Esophagus squamous epithelium (tissue), 4 donors: ENCODE results near the gene VWA3A.

Source experiments
- CTCF ChIP-seq, 6 experiments: fragments of 450-650 bp in 4 of 6; fragments of 200-600 bp in 2 of 6; sonication (generic) in 2 of 6; IDR thresholded peaks; one replicate each; pipeline ENCODE4 v1.5.1; 2016 to 2019; ENCODE audit warnings: antibody characterized with exemption in 6 of 6, mild to moderate bottlenecking in 4 of 6, moderate library complexity in 4 of 6
- POLR2A ChIP-seq, 4 donors: fragments of 450-650 bp; IDR thresholded peaks; one replicate each; pipeline ENCODE4 v1.6.1; 2017; ENCODE audit warnings: antibody characterized with exemption in 4 of 4, mild to moderate bottlenecking in 4 of 4, moderate library complexity in 3 of 4

GRCh38 chr16:22093331-22093730, 990 bp downstream of the VWA3A start:
- no peak for TF ChIP-seq CTCF (IDR thresholded peaks at IDR 0.05)
- TF ChIP-seq POLR2A (IDR thresholded peaks at IDR 0.05), result no peak
